GM12874 (cell line): Measurements from ENCODE around the gene RBM33.

Source experiments
- CTCF ChIP-seq: IDR thresholded peaks from 2 replicates; pipeline ENCODE4 v1.5.1; 2011; ENCODE audit warnings: low read depth, mild to moderate bottlenecking, control low read depth, low read length, moderate library complexity; ENCODE audit not compliant: insufficient read depth

Gene RBM33

GRCh38 chr7:155813125-155813524 is 168.7 kb downstream of the RBM33 start:
- TF ChIP-seq CTCF, result no peak

GRCh38 chr7:155813546-155814315 is 169.3 kb downstream of the RBM33 start:
- TF ChIP-seq CTCF, result no peak

GRCh38 chr7:155814316-155815276 is 170.1 kb downstream of the RBM33 start:
- no peak for TF ChIP-seq CTCF

- peak; percentile 93 for TF ChIP-seq CTCF
Observed at GRCh38 chr7:155815332-155816191, 171.1 kb downstream of the RBM33 start.

GRCh38 chr7:155816192-155816508 is 171.7 kb downstream of the RBM33 start:
- no peak for TF ChIP-seq CTCF

- no peak for TF ChIP-seq CTCF
Observed at GRCh38 chr7:155816996-155817395, 172.5 kb downstream of the RBM33 start.
